ENCODE measurements around the gene LIME1. TPM values are rescaled to one million over a fixed set of nuclear protein-coding genes. Genes with fewer than 3 reads are reported as not detected.

The LIME1 gene
- total RNA-seq, 1 donor from 2014 or later: 10.2 TPM

GRCh38 chr20:63703976-63704748, 32.3 kb upstream of the LIME1 start:
- Mint-ChIP-seq H3K4me1 (peaks cover 31% of the 10 kb centered on the region), H3K9me3 (no peaks in the 10 kb centered on the region), H3K4me3 (no peak overlapping the region), H3K27me3 (no peaks in the 10 kb centered on the region), H3K36me3 (ENCODE audit: low read depth) (peaks cover 38% of the 10 kb centered on the region), H3K27ac (no peak overlapping the region)
- intact Hi-C loops (cut with micrococcal nuclease): no loop called here
- POLR2A ChIA-PET: no interaction called here
- DNase-seq (no peak), ATAC-seq (ENCODE audit: low read depth) (no peak)
- CTCF ChIA-PET: no interaction called here
- TF ChIP-seq, protein P1, sequence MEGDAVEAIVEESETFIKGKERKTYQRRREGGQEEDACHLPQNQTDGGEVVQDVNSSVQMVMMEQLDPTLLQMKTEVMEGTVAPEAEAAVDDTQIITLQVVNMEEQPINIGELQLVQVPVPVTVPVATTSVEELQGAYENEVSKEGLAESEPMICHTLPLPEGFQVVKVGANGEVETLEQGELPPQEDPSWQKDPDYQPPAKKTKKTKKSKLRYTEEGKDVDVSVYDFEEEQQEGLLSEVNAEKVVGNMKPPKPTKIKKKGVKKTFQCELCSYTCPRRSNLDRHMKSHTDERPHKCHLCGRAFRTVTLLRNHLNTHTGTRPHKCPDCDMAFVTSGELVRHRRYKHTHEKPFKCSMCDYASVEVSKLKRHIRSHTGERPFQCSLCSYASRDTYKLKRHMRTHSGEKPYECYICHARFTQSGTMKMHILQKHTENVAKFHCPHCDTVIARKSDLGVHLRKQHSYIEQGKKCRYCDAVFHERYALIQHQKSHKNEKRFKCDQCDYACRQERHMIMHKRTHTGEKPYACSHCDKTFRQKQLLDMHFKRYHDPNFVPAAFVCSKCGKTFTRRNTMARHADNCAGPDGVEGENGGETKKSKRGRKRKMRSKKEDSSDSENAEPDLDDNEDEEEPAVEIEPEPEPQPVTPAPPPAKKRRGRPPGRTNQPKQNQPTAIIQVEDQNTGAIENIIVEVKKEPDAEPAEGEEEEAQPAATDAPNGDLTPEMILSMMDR (IDR thresholded peaks at IDR 0.05): no peak

- ATAC-seq (ENCODE audit: low read depth): no peak
- intact Hi-C loops (cut with micrococcal nuclease): loop anchor here (5.0 kb wide), 3 partner anchors 67 to 268 kb away; no protein-coding TSS in a partner anchor
- no peak overlapping the region for H3K27ac Mint-ChIP-seq
- peaks cover 30% of the 10 kb centered on the region for H3K4me1 Mint-ChIP-seq
- no peak overlapping the region for H3K4me3 Mint-ChIP-seq
- no peak for DNase-seq
- H3K36me3 Mint-ChIP-seq (ENCODE audit: low read depth): peaks cover 42% of the 10 kb centered on the region
- CTCF ChIA-PET: no interaction called here
- H3K27me3 Mint-ChIP-seq: no peaks in the 10 kb centered on the region
- H3K9me3 Mint-ChIP-seq: no peaks in the 10 kb centered on the region
- TF ChIP-seq, protein P1 (IDR thresholded peaks at IDR 0.05): no peak
- POLR2A ChIA-PET: no interaction called here
Measured at GRCh38 chr20:63704749-63705117, 31.7 kb upstream of the LIME1 start.

GRCh38 chr20:63705232-63706026, 31.0 kb upstream of the LIME1 start:
- Mint-ChIP-seq H3K4me3 (peak overlapping the region; percentile 15), H3K36me3 (ENCODE audit: low read depth) (peaks cover 43% of the 10 kb centered on the region), H3K27me3 (no peaks in the 10 kb centered on the region), H3K4me1 (peaks cover 36% of the 10 kb centered on the region), H3K27ac (no peak overlapping the region), H3K9me3 (no peaks in the 10 kb centered on the region)
- ATAC-seq (ENCODE audit: low read depth): no peak
- ChIA-PET POLR2A (no interaction called here), CTCF (interaction anchor here (0.6 to 2.5 kb wide), 2 partner anchors 64 to 159 kb away, joined by 3 to 10 read pairs; partner anchors contain the start of gene TPD52L2)
- TF ChIP-seq, protein P1 (IDR thresholded peaks at IDR 0.05): no peak
- intact Hi-C loops (cut with micrococcal nuclease): loop anchor here (2.0 to 5.0 kb wide), 5 partner anchors 25 to 267 kb away; partner anchors contain the start of gene SLC2A4RG
- no peak for DNase-seq

- H3K9me3 Mint-ChIP-seq: no peaks in the 10 kb centered on the region
- peaks cover 42% of the 10 kb centered on the region for H3K4me1 Mint-ChIP-seq
- H3K4me3 Mint-ChIP-seq: peak overlapping the region; percentile 87
- ChIA-PET CTCF (interaction anchor here (0.6 to 2.5 kb wide), 2 partner anchors 64 to 158 kb away, joined by 3 to 10 read pairs; partner anchors contain the start of gene TPD52L2), POLR2A (interaction anchor here (0.6 to 3.4 kb wide), 5 partner anchors 15 to 274 kb away, joined by 3 to 36 read pairs (median 5); partner anchors contain the start of genes LIME1 and PRPF6)
- peak overlapping the region; percentile 72 for H3K27ac Mint-ChIP-seq
- no peaks in the 10 kb centered on the region for H3K27me3 Mint-ChIP-seq
- TF ChIP-seq, protein P1 (IDR thresholded peaks at IDR 0.05): no peak
- intact Hi-C loops (cut with micrococcal nuclease): loop anchor here (2.0 to 5.0 kb wide), 5 partner anchors 25 to 266 kb away; partner anchors contain the start of gene SLC2A4RG
- ATAC-seq (ENCODE audit: low read depth) (no peak), DNase-seq (no peak)
- H3K36me3 Mint-ChIP-seq (ENCODE audit: low read depth): peaks cover 50% of the 10 kb centered on the region
Measured at GRCh38 chr20:63706027-63706695, 30.3 kb upstream of the LIME1 start.
